GM18505 (cell line): Measurements from ENCODE around the gene PGA5.
"Not testable (repeated sequence)": the region's sequence is repeated elsewhere in the genome, so short reads cannot be mapped to it uniquely, and the experiment has no call there.

ENCODE experiments used
- ATAC-seq: cut with Tn5 transposase; IDR thresholded peaks from one replicate; pipeline ENCODE4 v1.9.1; 2021; ENCODE audit not compliant: unreplicated experiment
- POLR2A ChIP-seq: IDR thresholded peaks from 4 replicates; pipeline ENCODE4 v1.6.1; 2011; ENCODE audit warnings: borderline replicate concordance; ENCODE audit not compliant: insufficient read depth, insufficient read length; ENCODE audit errors: extremely low read depth

The PGA5 gene

DNA sequence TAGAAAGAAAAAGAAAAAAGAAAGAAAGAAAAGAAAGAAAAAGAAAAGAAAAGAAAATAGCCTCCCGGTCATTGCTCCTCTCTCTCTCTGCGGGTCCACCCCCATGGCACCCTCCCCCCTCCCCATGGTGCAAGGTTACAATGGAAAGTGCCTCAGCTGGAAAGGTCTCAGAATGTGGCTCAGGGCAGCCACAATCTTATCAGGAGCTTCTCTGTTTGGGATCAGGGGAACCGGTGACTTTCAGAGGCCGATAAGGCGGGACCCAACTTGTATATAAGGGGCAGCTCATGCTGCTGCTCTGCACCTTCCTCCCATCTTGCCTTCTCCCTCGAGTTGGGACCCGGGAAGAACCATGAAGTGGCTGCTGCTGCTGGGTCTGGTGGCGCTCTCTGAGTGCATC is at the start of gene PGA5:
PGA5 (plus strand) TSS at position 301 of the 400 bp plus-strand sequence; CDS start at position 353, 52 bp downstream.
- not testable (repeated sequence) for ATAC-seq

DNA sequence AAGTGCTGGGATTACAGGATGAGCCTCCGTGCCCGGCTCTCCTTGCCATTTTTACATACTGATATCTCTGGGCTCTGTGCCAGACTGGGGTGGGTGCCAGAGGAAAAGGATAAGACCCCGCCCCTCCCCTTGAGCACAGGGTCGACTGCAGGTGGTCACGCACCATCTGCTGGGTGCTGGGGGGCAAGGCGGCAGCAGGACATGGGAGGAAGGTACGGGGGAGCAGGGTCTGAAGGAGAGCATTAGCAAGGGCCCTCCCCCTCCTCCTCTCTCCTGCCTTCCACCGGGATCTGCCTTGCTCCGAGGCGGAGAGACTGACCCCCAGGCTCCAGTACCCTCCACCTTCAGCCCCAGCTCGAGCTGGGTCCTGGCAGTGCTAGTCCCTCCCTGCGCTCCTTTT is 47.4 kb upstream of the PGA5 start:
- no peak for TF ChIP-seq POLR2A
- no peak for ATAC-seq

- no peak for ATAC-seq
- TF ChIP-seq POLR2A = no peak
Measured at GRCh38 chr11:61194169-61194671, 46.8 kb upstream of the PGA5 start.

DNA sequence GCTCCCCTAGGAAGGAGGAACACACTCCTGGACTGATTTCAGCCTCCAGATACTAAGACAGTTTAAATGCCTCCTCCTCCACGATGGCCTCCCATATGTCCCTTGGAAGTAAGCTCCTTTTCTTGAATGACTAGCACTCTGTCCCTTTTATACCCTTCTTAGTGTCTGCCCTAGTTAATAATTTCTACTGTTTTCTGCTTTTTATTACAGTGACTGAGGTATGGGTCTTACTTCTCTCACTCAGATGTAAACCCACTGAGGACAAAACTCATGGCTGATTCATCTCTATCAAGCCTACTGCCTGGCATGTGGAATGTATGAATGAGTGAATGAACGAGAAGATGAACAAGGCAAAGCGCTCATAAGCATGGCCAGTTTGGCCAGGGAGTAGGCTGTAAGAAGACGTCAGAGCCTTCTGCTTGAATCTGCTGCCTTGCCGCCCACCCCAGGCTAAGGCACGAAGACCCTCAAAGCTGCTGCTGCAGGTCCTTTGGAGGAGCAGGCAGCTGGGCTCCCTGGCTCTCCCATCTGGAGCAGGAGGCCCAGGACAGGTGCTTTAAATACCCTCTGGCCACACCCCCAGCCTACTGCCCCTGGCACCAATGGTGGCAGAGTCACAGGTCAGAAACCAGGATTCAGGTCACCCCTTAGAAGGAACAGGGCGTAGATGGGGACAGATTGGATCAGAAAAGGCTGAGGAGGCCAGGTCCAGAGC is 45.8 kb upstream of the PGA5 start:
- no peak for ATAC-seq
- TF ChIP-seq POLR2A = no peak

DNA sequence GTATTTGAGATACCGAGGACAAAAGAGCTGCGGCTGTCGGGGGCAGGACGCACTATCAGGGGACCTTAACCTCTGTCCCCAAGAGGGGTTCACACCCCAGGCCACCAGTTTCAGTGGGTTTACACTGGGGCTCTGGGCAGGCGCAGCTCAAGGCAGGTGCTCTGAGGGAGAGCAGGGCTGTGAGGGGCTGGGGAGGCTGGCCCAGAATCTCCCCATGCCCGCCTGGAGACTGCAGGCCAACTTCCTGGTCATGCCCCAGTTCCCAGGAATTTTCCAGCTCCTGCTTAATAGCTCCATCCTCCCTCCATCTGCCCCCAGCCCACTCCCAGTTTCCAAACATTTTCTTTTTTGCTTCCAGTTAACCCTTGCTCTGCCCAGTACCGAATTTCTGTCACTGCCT is 45.3 kb upstream of the PGA5 start:
- ATAC-seq = no peak
- no peak for TF ChIP-seq POLR2A

DNA sequence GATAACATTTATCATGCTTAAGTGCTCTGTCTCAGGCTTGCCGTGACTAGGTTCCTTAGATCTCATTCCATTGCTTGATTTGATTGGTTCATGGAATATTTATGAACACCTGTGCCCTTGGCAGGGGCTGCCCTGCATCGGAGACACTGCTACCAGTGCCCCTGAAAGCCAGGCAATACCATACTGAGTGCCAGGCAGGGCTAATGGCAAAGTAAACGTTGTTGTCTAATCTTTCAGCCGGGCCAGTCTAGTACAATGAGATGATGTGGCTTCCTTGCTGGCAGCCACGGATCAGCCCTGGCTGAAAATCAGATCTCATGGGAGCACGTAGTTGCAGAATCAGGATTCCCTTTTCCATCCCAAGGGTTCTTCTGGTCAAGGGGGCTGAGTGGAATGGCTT is 42.6 kb upstream of the PGA5 start:
- TF ChIP-seq POLR2A = no peak
- ATAC-seq = no peak

DNA sequence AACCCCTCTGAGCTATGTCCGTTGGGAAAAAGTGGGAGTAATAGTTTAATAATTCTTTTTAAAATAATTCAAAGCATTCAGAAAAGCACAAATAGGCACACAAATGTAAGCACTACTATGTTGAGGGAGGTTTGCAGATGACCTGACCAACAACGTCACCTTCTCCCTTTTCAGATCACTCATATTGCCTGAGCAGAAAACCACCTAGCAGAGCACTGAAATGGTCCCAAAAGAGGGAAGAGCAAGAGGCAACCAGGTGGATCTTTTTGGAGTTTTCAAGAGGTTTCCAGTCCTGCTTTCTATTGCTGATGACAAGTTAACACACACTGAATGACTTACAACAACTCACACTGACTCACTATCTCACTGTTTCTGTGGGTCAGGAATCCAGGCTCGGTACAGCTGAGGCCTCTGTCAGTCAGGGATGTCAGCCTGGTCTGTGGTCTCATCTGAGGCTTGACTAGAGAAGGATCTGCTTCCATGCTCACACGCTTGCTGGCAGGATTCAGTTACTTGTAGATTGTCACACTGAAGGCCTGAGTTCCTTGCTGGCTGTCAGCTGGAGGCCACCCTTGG is 41.9 kb upstream of the PGA5 start:
- no peak for ATAC-seq
- no peak for TF ChIP-seq POLR2A

DNA sequence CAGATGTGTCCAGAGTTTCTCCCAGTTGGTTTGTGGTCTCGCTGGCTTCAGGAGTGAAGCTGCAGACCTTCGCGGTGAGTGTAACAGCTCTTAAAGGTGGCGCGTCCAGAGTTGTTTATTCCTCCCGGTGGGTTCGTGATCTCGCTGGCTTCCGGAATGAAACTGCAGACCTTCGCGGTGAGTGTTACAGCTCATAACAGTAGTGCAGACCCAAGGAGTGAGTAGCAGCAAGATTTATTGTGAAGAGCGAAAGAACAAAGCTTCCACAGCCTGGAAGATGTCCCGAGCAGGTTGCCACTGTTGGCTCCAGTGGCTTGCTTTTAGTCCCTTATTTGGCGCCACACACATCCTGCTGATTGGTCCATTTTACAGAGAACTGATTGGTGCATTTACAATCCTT is 39.5 kb upstream of the PGA5 start:
- no peak for TF ChIP-seq POLR2A
- ATAC-seq = no peak

DNA sequence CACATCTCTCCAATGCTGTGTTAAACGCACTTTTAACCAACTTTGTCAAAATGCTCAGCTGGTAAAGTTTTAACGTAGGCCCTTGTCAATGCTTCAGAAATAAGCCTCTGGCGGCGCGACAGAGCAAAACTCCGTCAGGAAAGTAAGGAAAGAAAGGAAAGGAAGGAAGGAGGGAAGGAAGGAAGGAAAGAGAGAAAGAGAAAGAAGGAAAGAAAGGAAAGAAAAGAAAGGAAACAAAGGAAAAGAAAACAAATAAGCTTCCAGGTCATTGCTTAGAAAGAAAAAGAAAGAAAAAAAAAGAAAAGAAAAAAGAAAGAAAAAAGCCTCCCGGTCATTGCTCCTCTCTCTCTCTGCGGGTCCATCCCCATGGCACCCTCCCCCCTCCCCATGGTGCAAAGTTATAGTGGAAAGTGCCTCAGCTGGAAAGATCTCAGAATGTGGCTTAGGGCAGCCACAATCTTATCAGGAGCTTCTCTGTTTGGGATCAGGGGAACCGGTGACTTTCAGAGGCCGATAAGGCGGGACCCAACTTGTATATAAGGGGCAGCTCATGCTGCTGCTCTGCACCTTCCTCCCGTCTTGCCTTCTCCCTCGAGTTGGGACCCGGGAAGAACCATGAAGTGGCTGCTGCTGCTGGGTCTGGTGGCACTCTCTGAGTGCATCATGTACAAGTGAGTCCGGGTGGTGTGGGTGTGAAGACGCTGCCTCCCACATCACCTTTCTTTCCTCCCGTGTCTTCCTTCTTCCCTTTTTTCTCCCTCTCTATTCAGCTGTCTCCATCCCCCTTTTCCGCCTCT is 37.8 kb upstream of the PGA5 start, which contains the start of gene PGA3:
PGA3 (plus strand) TSS at position 566 of the 797 bp plus-strand sequence; CDS start at position 616, 50 bp downstream.
- not testable (repeated sequence) for ATAC-seq

- not testable (repeated sequence) for ATAC-seq
Measured at GRCh38 chr11:61203873-61204272, 37.1 kb upstream of the PGA5 start.

- not testable (repeated sequence) for ATAC-seq
Measured at GRCh38 chr11:61204502-61205059, 36.4 kb upstream of the PGA5 start.

DNA sequence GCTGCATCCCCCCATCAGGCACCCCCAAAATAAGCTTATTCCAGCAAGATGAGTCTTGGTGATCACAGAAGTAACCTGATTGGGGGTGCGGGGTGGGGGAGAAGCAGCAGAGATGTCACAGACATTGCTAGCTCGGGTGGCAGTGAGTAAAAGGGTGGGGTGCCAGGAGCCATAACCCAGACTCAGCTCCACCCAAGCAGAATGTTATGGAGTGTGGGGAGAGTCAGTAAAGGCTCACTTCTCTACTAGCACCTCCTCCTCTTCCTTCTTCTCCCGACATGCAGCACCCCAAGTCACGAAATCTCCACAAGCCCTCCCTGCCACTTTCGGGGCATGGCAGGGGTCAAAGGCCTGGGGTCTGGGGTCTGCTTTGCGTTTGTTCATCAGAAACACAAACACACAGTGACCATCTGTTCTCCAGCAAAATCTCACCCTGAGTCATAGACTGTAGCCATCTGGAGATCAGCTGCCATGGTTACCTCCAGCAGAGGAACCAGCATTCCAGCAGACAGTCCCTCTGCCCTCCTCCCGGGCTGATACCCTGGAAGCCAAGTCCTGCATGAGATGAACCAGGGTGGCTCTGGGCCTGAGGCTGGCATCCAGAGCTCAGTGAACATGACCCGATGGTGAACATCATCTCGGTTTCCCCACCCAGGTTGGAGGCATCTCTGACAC is 33.2 kb upstream of the PGA5 start:
- ATAC-seq = not testable (repeated sequence)

GRCh38 chr11:61210629-61211028 is 30.3 kb upstream of the PGA5 start:
- ATAC-seq = not testable (repeated sequence)

DNA sequence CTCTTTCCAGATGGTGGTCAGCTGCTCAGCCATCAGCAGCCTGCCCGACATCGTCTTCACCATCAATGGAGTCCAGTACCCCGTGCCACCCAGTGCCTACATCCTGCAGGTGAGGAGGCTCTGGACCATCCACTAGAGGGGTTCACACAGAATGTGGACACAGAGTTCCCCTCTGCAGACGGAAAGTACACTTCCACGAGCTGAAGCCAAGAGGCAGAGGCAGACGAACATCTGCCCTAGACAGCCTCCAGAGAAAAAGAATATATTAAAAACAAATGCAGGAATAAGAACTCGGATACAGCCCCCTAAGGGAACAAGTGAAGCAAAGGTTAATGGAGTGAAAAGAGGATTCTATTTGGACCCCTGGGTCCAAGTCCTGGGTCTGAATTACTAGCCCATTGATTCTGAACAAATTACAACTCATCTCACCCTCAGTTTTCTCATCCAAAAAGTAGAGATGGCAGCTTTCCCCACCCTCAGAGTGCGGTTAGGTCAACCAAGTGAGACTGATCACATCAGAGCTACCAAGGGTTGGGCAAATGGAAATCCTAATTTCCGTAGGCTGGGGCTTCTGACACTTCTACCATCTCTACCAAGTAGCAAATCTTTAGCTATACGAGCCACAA is 29.5 kb upstream of the PGA5 start:
- ATAC-seq = not testable (repeated sequence)

- not testable (repeated sequence) for ATAC-seq
Measured at GRCh38 chr11:61212202-61212601, 28.8 kb upstream of the PGA5 start.

DNA sequence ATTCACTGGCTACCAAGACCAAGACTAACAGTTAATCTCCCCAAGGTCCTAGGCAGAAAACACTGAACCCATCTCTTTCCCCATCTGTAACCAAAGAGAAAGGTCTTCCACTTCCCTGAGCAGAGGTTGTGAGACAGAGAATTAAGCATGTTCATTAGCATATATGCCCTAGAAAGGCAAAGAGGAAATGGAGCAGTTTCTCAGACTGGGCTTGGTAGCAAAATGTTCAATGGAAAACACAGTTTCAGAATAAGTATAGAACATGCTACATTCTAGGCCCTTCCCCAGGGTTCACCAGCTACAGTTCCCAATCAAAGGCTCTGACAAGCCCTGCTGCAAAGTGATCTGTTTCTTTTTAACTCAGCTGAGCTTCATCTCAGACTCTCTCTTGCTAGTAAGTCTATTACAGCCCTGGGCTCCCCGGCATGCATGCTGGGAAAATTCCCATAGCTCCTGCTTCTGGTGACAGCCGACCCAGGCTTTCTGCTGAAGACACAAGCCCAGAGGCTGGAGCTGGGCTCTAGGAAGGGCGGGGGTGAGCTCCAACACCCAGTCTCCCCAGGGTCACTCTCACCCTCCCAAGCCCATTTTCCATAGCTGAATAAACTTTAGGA is 27.2 kb upstream of the PGA5 start:
- not testable (repeated sequence) for ATAC-seq

- not testable (repeated sequence) for ATAC-seq
Measured at GRCh38 chr11:61218306-61218705, 22.7 kb upstream of the PGA5 start.

DNA sequence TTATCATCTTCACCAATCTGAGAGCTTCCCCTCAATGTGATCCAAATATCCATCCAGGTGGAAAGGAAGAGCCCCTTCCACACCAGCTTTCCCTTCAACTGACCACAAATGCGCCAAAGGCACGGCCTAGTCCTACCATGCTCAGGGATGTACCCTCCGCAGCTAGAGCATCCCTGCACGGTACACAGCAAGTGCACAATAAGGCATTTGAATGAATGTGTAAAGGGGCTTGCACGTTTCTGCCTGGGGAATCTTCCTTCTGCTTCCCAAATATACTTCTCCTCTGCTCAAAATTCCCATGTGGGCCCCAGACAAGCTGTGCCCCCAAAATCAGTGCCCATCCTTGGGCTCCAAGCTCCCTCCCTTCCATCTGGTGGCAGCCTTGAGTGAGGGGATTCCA is 22.0 kb upstream of the PGA5 start:
- ATAC-seq = not testable (repeated sequence)
